Fibroblast of skin of back (primary cell): ENCODE results near the gene PCDHGA12.

Experiments
- DNase-seq: peaks from one replicate; pipeline ENCODE4 v3.0.0-alpha.2; 2013

Gene PCDHGA12

GRCh38 chr5:141439411-141440141, 9.3 kb downstream of the PCDHGA12 start:
- peak; percentile 71 for DNase-seq

- peak; percentile 28 for DNase-seq
These were observed 10.0 kb downstream of the PCDHGA12 start for GRCh38 chr5:141440341-141440740.

GRCh38 chr5:141441571-141442170, 11.4 kb downstream of the PCDHGA12 start:
- DNase-seq: no peak

DNA sequence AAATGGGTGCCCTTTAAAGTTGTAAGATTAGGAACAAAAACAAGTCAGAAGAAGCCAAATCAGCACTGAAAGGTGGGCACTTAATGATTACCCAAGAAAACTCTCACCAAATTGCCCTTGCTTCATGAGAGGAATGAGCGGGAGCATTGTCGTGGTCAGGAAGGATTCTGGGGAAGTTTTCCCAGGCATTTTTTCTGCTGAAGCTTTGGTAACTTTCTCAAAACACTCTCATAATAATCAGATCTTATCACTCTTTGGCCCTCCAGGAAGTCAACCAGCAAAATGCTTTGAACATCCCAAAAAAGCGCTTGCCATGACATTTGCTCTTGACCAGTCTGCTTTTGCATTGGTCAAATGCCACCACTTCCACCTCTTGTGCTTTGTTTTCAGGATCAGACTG, 35.0 kb downstream of the PCDHGA12 start:
- peak; percentile 60 for DNase-seq

- peak; percentile 96 for DNase-seq
These were observed 45.4 kb downstream of the PCDHGA12 start, which contains the start of gene PCDHGC3 for GRCh38 chr5:141475625-141476131. Gene PCDHGC3 (plus strand): TSS chr5:141475966. CDS start chr5:141476117, 151 bp downstream.

- peak; percentile 82 for DNase-seq
These were observed 46.0 kb downstream of the PCDHGA12 start for GRCh38 chr5:141476132-141476911.

GRCh38 chr5:141477044-141477575, 46.8 kb downstream of the PCDHGA12 start:
- no peak for DNase-seq

DNA sequence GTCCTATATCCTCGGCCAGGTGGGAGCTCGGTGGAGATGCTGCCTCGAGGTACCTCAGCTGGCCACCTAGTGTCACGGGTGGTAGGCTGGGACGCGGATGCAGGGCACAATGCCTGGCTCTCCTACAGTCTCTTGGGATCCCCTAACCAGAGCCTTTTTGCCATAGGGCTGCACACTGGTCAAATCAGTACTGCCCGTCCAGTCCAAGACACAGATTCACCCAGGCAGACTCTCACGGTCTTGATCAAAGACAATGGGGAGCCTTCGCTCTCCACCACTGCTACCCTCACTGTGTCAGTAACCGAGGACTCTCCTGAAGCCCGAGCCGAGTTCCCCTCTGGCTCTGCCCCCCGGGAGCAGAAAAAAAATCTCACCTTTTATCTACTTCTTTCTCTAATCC, 47.5 kb downstream of the PCDHGA12 start:
- DNase-seq: no peak

DNA sequence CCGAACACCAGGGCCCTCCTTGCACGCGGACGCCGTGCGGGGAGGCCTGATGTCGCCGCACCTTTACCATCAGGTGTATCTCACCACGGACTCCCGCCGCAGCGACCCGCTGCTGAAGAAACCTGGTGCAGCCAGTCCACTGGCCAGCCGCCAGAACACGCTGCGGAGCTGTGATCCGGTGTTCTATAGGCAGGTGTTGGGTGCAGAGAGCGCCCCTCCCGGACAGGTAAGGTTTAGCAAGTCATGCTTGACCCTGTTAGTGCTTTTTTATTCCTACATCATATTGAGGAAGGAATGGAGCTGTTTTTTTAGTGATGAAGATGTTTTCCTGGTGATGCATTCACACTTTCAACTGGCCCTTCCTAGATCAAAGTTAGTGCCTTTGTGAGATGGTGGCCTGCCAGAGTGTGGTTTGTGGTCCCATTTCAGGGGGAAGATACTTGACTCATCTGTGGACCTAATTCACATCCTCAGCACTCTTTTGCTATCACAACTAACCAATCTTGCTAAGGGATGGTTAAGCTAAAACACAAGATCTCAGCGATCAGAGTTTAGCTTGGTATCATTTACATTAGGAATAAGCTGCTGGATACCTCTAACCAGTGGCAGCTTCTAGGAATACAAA, 48.1 kb downstream of the PCDHGA12 start:
- peak; percentile 62 for DNase-seq

- no peak for DNase-seq
These were observed 49.5 kb downstream of the PCDHGA12 start for GRCh38 chr5:141479776-141480175.
